GM19438 (cell line): Measurements from ENCODE around the gene HIPK2.
"Not testable (repeated sequence)": the region's sequence is repeated elsewhere in the genome, so short reads cannot be mapped to it uniquely, and the experiment has no call there.

Source experiments
- ATAC-seq: cut with Tn5 transposase; IDR thresholded peaks from one replicate; pipeline ENCODE4 v1.9.1; 2021; ENCODE audit warnings: low read depth; ENCODE audit not compliant: unreplicated experiment

HIPK2 gene

GRCh38 chr7:139635526-139636302 lies 142.1 kb downstream of the HIPK2 start:
- no peak for ATAC-seq

GRCh38 chr7:139634087-139634486 lies 143.7 kb downstream of the HIPK2 start:
- no peak for ATAC-seq

- no peak for ATAC-seq
Observed at GRCh38 chr7:139631520-139632031, 146.2 kb downstream of the HIPK2 start.

DNA sequence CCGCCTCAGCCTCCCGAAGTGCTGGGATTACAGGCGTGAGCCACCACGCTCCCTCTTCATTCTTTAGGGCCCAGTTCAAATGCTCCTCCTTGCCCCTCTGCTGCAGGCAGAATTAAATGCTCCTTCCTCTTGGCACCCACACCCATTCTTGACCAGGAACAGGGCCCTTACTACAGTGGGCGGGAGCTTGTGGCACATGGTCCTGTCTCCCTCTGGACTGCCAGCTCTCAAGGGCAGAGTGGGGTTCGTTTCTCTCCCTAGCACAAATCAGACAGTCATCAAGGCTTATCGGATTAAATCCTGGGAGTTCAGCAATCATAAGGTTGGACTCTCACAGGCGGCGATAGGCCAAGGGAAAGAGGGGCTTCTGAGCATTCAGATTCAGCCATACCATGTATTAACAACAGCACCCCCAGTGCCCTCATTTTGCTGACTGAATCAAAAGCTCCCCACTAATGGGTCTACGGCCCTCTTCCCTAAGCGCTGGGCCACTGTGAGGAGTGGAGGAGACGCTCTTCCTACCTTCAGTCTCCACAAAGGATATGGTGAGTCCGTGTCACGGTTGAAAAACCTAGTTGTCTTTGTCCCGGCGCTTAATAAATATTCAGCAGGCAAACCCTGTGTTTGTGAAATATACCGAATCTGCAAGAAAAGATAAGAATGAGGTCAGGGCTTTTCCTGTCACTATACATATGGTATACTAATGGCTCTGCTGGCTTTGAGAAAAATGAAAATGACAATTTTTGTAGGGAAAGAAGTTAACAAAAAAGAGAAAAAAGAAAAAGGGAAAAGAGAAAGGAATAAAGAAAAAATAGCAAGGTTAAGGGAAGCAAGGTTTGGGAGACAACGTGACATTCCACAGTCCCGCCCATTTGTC lies 146.9 kb downstream of the HIPK2 start:
- ATAC-seq: no peak

DNA sequence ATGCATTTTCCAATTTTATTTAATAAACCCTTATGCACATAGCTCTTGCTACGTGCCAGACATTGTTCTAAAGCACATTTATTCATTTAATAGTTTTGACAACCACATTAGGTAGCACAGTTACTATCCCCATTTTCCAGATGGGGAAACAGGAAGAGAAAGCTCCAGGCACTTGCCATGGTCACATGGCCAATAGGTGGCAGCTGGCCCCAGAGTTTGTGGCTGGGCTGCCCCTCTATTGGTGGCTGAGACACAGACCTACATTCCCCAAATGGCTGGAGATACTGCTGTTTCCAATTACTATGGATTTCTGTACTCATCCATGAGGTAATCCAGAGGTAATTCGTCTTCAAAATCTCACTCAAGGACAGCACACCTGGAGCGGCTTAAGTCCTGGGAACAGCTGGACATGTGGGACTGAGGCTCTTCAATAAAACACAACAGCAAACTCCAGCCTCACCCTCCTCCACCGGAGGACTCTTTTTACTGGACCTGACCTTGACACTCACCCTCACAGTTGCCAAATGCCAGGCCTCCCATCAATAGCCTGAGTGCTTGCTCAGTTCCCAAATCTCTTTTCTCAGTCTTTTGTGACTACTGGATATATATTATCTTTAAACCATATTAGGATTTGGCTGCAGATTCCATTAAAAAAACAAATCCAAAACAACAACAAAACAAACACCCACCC lies 148.3 kb downstream of the HIPK2 start:
- no peak for ATAC-seq

- ATAC-seq: no peak
Observed at GRCh38 chr7:139627831-139628230, 150.0 kb downstream of the HIPK2 start.

DNA sequence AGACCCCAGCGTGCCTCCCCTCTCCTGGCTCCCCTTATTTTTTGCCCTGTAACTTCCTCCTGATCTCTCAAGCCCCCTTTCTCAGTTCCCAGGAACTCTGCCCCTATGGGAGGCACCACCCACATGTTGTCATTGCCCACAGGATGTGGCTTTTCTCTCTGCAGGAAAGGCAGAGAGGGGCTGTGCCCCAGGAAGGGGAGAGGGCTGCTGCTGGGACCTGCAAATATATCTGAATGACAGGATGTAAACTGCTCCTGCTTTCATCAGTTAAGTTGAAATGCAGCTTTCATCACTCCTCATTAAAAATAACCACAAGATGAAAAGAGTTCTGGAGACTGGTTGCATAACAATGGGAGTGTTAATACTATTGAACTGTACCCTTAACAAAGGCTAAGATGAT lies 151.0 kb downstream of the HIPK2 start:
- ATAC-seq: no peak

DNA sequence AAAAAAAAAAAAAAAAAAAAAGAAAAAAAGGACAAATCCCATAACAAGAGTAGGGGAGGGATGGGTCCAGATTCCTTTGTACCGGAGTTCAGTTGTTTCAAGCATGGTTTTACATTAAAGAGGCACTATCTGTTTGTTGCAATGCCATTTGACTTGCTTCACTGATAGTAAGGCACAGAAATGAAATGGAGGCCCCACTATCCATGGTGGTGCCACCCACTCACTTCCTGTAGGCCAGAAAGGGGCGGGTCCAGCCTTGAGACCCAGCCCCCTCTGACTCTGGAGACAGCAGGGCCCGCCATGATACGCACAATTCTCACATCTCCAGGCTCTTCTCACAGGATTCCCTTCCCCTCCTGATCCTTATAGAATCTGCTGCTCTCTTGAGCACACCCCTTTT lies 154.3 kb downstream of the HIPK2 start:
- ATAC-seq: no peak

GRCh38 chr7:139620676-139621344 lies 157.0 kb downstream of the HIPK2 start:
- no peak for ATAC-seq

DNA sequence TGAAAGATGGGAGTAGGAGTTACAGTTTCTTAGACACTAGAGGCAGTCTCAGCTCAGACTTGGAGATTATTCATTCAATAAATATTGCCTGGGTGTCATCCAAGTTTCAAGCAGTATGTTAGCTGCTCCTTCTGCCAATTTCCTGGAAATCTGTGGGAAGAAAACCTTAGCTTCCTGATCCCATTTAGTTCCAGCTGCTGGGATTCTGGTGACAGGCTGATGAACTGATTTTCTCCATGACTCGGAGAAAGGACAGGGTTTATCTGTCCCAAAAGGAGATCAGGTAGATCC lies 158.5 kb downstream of the HIPK2 start:
- ATAC-seq: no peak

DNA sequence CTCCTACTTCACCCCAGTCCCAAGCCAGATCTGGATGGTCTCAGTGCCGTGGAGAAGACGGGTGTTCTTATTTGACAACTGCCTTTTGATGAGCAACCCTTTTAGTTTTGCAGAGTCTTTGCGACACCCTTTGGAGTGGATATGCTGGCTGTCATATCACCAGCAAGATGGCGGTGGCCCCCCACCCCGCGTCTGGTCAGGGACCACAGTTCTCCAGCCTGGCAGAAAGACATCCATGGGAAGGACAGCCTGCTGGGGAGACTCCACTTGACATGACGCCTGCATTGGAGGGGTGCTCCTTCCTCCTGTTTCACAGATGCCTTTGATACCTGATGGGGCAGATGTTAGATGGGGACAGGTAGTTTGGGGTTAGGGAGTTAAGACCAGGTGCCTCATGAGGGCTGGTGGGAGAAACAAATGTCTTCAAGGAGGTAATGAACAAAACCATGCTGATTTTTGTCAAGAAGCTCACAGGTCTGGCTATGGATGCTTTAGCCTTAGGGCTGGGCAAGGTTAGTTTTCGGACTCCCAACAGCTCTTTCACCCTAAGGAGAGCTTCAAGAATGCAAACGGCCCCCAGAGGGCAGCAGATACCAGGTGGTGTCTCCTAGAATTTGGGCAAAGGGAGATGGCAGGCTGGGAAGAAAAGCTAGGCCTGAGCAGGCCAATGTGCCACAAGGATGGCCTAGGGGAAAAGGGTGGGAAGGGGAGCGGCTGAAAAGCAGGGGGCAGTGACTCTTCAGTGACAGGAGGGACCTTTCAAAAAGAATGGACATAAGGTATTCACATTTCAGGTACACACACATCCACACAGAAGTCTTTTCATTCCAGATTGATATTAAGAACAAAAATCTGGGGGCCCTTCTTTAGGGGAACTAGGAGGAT lies 159.1 kb downstream of the HIPK2 start:
- ATAC-seq: no peak

- ATAC-seq: no peak
Observed at GRCh38 chr7:139617074-139617473, 160.7 kb downstream of the HIPK2 start.

GRCh38 chr7:139614886-139615285 lies 162.9 kb downstream of the HIPK2 start:
- no peak for ATAC-seq

- no peak for ATAC-seq
Observed at GRCh38 chr7:139613971-139614411, 163.8 kb downstream of the HIPK2 start.

DNA sequence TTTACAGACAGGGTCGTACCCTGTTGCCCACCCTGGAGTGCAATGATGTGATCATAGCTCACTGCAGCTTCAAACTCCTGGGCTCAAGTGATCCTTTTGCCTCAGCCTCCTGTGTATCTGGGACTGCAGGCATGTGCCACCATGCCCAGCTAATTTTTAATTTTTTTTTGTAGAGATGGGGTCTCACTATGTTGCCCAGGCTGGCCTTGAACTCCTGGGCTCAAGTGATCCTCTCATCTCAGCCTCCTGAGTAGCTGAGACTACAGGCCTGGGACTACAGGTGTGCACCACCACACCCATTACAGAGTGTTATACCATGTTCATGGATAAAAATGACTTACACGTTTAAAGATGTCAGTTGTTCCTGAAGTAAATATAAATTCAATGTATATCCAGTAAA lies 166.2 kb downstream of the HIPK2 start:
- not testable (repeated sequence) for ATAC-seq

DNA sequence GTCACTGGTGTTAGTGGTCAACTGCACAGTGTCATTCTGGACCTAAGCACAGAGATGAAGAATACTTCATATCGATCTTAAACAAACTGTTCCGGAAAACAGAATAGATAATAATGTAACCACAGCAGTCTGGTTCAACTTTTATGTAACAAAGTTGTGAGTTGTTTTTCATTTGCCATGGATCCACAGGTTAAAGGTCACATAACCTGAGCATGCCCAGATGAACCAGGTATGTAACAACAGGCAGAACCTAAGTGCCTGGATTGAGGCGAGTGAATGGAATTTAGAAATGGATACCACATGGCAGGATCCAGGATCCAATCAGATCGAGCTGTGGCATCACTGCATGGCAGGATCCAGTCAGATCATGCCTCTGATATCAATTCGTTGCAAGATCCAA lies 167.2 kb downstream of the HIPK2 start:
- no peak for ATAC-seq

GRCh38 chr7:139603896-139604295 lies 173.9 kb downstream of the HIPK2 start:
- ATAC-seq: no peak

- ATAC-seq: no peak
Observed at GRCh38 chr7:139603282-139603681, 174.5 kb downstream of the HIPK2 start.

- ATAC-seq: no peak
Observed at GRCh38 chr7:139602143-139602722, 175.6 kb downstream of the HIPK2 start.
